ENCODE data around the gene SOX6.

The SOX6 gene

GRCh38 chr11:15918674-15919073 is 437.7 kb downstream of the SOX6 start:
- DNase-seq (ENCODE audit: insufficient read length, low spot score) (no peak), FAIRE-seq (no peak)
- TF ChIP-seq PAX5 (IDR thresholded peaks at IDR 0.05; ENCODE audit: insufficient read depth, low read length, severe bottlenecking) (no peak), POLR2A (IDR thresholded peaks at IDR 0.05; ENCODE audit: low read depth, low read length) (no peak)

GRCh38 chr11:15918212-15918611 is 438.1 kb downstream of the SOX6 start:
- no peak for TF ChIP-seq TAF1 (IDR thresholded peaks at IDR 0.05; ENCODE audit: low read depth, low read length)
- TF ChIP-seq POU2F2 (IDR thresholded peaks at IDR 0.05; ENCODE audit: low read depth, low read length) = no peak
- TF ChIP-seq POLR2A (IDR thresholded peaks at IDR 0.05; ENCODE audit: low read depth, low read length) = no peak
- FAIRE-seq = no peak
- DNase-seq (ENCODE audit: insufficient read length, low spot score) = no peak

Data from GM12891 (cell line).